Keratinocyte (primary cell): ENCODE measurements around the gene CAPZB. TPM values are rescaled to one million over a fixed set of nuclear protein-coding genes. Genes with fewer than 3 reads are reported as not detected.

Source experiments
- DNase-seq: peaks from one replicate; pipeline ENCODE4 v3.0.0-alpha.2; 2011; ENCODE audit warnings: low read depth, missing footprints, low spot score
- FAIRE-seq: peaks from 2 replicates; lab custom pipeline; 2011; peaks lifted over from hg19 to GRCh38; lab: Jason Lieb, UNC
- H2AFZ ChIP-seq: 2 replicates; pipeline ENCODE4 v1.6.0; 2012; ENCODE audit warnings: low read length, control low read depth, inconsistent platforms; ENCODE audit not compliant: control insufficient read depth
- H3K27ac ChIP-seq: 2 replicates; pipeline ENCODE4 v1.5.1; 2011; ENCODE audit warnings: low read length; ENCODE audit not compliant: control insufficient read depth, insufficient read depth
- H3K27me3 ChIP-seq: 3 replicates; pipeline ENCODE4 v1.6.0; 2011; ENCODE audit warnings: low read length; ENCODE audit not compliant: control insufficient read depth, insufficient read depth; ENCODE audit errors: extremely low read depth
- H3K36me3 ChIP-seq, 2 experiments: 2 replicates in 1 of 2; 3 replicates in 1 of 2; pipeline ENCODE4 v1.5.1; 2011; ENCODE audit warnings: low read length in 2 of 2, mild to moderate bottlenecking in 1 of 2; ENCODE audit not compliant: control insufficient read depth in 2 of 2, insufficient read depth in 2 of 2; ENCODE audit errors: extremely low read depth in 1 of 2
- H3K4me1 ChIP-seq: 3 replicates; pipeline ENCODE4 v1.5.1; 2011; ENCODE audit warnings: low read length; ENCODE audit not compliant: control insufficient read depth, insufficient read depth; ENCODE audit errors: extremely low read depth
- H3K4me2 ChIP-seq: 3 replicates; pipeline ENCODE4 v1.6.0; 2011; ENCODE audit warnings: low read depth, low read length; ENCODE audit not compliant: control insufficient read depth, insufficient read depth; ENCODE audit errors: extremely low read depth
- H3K4me3 ChIP-seq, 3 experiments: fragments of 200-600 bp in 1 of 3; sonication (generic) in 1 of 3; 2 replicates in 2 of 3; 3 replicates in 1 of 3; pipeline ENCODE4 v1.5.1; 2011 to 2016; ENCODE audit warnings: low read length in 3 of 3, mild to moderate bottlenecking in 3 of 3, control low read depth in 2 of 3, inconsistent platforms in 1 of 3, low read depth in 1 of 3, mixed read lengths in 1 of 3, mixed run types in 1 of 3, moderate library complexity in 1 of 3; ENCODE audit not compliant: control insufficient read depth in 2 of 3, insufficient read depth in 2 of 3; ENCODE audit errors: extremely low read depth in 1 of 3
- H3K79me2 ChIP-seq: 2 replicates; pipeline ENCODE4 v1.6.0; 2012; ENCODE audit warnings: low read length; ENCODE audit not compliant: control insufficient read depth, insufficient read depth
- H3K9ac ChIP-seq: 3 replicates; pipeline ENCODE4 v1.6.0; 2011; ENCODE audit warnings: low read length; ENCODE audit not compliant: control insufficient read depth, insufficient read depth; ENCODE audit errors: extremely low read depth
- H3K9me1 ChIP-seq: 3 replicates; pipeline ENCODE4 v1.6.0; 2011; ENCODE audit warnings: low read length; ENCODE audit not compliant: control insufficient read depth, insufficient read depth; ENCODE audit errors: extremely low read depth
- H3K9me3 ChIP-seq: 2 replicates; pipeline ENCODE4 v1.5.1; 2012; ENCODE audit warnings: low read depth, low read length; ENCODE audit not compliant: control insufficient read depth
- H4K20me1 ChIP-seq: 3 replicates; pipeline ENCODE4 v1.6.0; 2011; ENCODE audit warnings: low read length; ENCODE audit not compliant: control insufficient read depth, insufficient read depth; ENCODE audit errors: extremely low read depth
- EZH2 ChIP-seq: IDR thresholded peaks from one replicate; pipeline ENCODE4 v1.6.1; 2012; ENCODE audit warnings: inconsistent platforms, mild to moderate bottlenecking, low read length, moderate library complexity
- dilution Hi-C: fragments of 300-500 bp; cut with MboI; formaldehyde crosslinking; loops from one replicate; pipeline ENCODE4 v1.7.0; 2020; ENCODE audit warnings: low sequenced_read_pairs; ENCODE audit not compliant: extremely low pct_ligation_motif_present
- polyA plus RNA-seq, 5 experiments: library from polyadenylated mRNA; depleted of rRNA in 3 of 5; stranded (reverse) in 3 of 5; stranded (forward) in 1 of 5; unstranded in 1 of 5; fragments of >200 nt; gene quantifications; 1 replicate in 1 of 5; 2 replicates in 3 of 5; 3 replicates in 1 of 5; pipeline versions ENCODE4 v1.2.1 to v1.2.3, GENCODE V29; 2011 to 2012; ENCODE audit warnings: missing spikeins in 2 of 5, low read depth in 1 of 5, low replicate concordance in 1 of 5
- TF ChIP-seq, protein P1 (sequence below), 3 experiments: IDR thresholded peaks in 1 of 3; conservative IDR thresholded peaks in 1 of 3; optimal IDR thresholded peaks in 1 of 3; 2 replicates in 2 of 3; 3 replicates in 1 of 3; pipeline versions ENCODE3 to v1.5.1; 2011; ENCODE audit warnings: low read length in 3 of 3, mild to moderate bottlenecking in 3 of 3, moderate library complexity in 2 of 3, control low read depth in 1 of 3, inconsistent platforms in 1 of 3; ENCODE audit not compliant: insufficient read depth in 2 of 3; ENCODE audit errors: extremely low read depth in 1 of 3

CAPZB gene
- polyA plus RNA-seq, 1 donor (not counting 4 experiments of a cell fraction or from before 2014, with no cell fraction given) = 193 TPM

DNA sequence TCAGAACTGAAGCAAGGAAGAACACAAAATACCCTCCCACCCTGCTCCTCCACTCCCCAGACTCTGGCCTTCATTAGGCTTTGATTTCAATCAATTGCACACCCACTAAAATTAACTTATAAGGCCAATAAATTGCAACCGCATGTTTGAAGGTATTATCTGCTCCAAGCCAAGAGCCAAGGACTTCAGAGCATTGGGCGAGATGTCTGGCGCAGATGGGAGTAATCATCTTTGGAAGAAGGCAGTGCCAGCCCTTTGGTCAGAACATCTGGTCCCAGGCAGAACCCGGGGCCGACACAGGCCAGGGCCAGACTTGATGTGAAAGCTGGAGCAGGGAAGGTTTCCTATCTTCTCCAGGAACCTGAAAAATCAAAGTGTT lies 113.2 kb downstream of the CAPZB start:
- no peaks in the 10 kb centered on the region for H4K20me1 ChIP-seq
- H3K79me2 ChIP-seq = peaks cover 9% of the 10 kb centered on the region

DNA sequence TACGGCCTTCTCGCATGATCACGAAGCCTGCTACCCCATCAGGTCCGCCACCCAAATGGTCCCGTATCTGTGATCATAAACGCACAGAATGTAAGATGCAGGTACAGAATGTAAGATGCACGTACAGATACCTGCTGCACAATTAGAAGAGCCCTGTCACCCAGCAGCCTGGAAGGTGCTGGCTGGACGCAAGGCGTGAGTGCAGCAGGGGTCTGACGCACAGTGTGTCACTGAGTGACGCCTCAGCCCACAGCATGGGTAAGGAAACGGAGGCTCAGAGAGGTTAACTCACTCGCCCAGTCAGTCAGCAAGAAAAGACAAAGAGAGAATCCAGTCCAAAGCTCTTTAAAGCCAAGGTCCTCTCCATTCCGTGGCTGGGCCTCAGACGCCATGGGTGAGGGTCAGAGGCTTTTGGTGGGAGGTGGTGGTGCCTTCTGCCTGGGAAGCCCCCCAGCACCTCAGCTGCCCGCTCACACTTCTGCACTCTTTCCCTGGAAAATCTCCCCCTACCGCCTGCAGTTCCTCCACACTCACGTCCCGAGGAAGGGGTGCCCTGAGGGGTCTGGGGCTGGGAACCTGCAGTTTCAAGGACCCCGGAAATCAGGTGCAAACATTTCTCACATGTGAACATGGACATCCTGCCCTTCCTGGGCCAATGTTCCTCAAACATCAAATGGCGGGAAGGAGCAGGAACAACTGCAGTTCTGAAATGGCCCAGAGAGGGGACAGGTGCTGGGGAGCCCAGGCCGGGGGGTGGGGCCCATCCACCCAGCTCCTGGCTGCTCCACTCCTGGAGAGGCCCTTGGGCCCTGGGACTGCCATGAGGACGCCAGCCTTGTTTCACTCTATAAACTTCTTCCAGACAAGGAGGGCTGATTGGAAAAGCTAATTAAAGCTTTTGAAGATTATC lies 113.9 kb downstream of the CAPZB start:
- Histone ChIP-seq H3K9ac (no peak overlapping the region), H3K4me1 (peaks cover 37% of the 10 kb centered on the region), H3K27ac (no peak overlapping the region), H3K36me3 (peaks cover 19 to 23% of the 10 kb centered on the region in 2 experiments), H3K9me1 (peaks cover 2% of the 10 kb centered on the region), H3K4me2 (no peak overlapping the region), H3K4me3 (no peak overlapping the region), H3K27me3 (no peaks in the 10 kb centered on the region), H3K79me2 (peaks cover 9% of the 10 kb centered on the region), H3K9me3 (no peaks in the 10 kb centered on the region), H2AFZ (no peak overlapping the region), H4K20me1 (no peaks in the 10 kb centered on the region)
- TF ChIP-seq, protein P1, sequence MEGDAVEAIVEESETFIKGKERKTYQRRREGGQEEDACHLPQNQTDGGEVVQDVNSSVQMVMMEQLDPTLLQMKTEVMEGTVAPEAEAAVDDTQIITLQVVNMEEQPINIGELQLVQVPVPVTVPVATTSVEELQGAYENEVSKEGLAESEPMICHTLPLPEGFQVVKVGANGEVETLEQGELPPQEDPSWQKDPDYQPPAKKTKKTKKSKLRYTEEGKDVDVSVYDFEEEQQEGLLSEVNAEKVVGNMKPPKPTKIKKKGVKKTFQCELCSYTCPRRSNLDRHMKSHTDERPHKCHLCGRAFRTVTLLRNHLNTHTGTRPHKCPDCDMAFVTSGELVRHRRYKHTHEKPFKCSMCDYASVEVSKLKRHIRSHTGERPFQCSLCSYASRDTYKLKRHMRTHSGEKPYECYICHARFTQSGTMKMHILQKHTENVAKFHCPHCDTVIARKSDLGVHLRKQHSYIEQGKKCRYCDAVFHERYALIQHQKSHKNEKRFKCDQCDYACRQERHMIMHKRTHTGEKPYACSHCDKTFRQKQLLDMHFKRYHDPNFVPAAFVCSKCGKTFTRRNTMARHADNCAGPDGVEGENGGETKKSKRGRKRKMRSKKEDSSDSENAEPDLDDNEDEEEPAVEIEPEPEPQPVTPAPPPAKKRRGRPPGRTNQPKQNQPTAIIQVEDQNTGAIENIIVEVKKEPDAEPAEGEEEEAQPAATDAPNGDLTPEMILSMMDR (optimal IDR thresholded peaks at IDR 0.05 in 1 of 3, IDR thresholded peaks at IDR 0.05 in 1 of 3, conservative IDR thresholded peaks at IDR 0.05 in 1 of 3; ENCODE audit: extremely low read depth in 1 of 3, insufficient read depth in 2 of 3, low read length in 3 of 3) = no peak
- TF ChIP-seq EZH2 = no peak
- DNase-seq = no peak
- dilution Hi-C loops = no loop called here
- no peak for FAIRE-seq

More for the DNA sequence above, 113.2 kb downstream of the CAPZB start:
- FAIRE-seq = no peak
- peaks cover 23 to 27% of the 10 kb centered on the region in 2 experiments for H3K36me3 ChIP-seq
- H3K27ac ChIP-seq = no peak overlapping the region
- peaks cover 31% of the 10 kb centered on the region for H3K4me1 ChIP-seq
- no peak overlapping the region for H3K4me3 ChIP-seq
- no peak for DNase-seq
- H3K27me3 ChIP-seq = no peaks in the 10 kb centered on the region
- H3K9me3 ChIP-seq = no peaks in the 10 kb centered on the region
- no peak overlapping the region for H2AFZ ChIP-seq
- H3K9ac ChIP-seq = no peak overlapping the region
- TF ChIP-seq, protein P1 (optimal IDR thresholded peaks at IDR 0.05 in 1 of 3, IDR thresholded peaks at IDR 0.05 in 1 of 3, conservative IDR thresholded peaks at IDR 0.05 in 1 of 3; ENCODE audit: extremely low read depth in 1 of 3, insufficient read depth in 2 of 3, low read length in 3 of 3) = no peak
- no peak for TF ChIP-seq EZH2
- H3K9me1 ChIP-seq = peaks cover 2% of the 10 kb centered on the region
- dilution Hi-C loops = no loop called here
- no peak overlapping the region for H3K4me2 ChIP-seq
